ENCODE measurements around the gene RALGPS1. TPM values are rescaled to one million over a fixed set of nuclear protein-coding genes. Genes with fewer than 3 reads are reported as not detected.

RALGPS1 gene
- total and polyA plus RNA-seq, 2 experiments from 2014 or later = 13.1 to 22.1 TPM

DNA sequence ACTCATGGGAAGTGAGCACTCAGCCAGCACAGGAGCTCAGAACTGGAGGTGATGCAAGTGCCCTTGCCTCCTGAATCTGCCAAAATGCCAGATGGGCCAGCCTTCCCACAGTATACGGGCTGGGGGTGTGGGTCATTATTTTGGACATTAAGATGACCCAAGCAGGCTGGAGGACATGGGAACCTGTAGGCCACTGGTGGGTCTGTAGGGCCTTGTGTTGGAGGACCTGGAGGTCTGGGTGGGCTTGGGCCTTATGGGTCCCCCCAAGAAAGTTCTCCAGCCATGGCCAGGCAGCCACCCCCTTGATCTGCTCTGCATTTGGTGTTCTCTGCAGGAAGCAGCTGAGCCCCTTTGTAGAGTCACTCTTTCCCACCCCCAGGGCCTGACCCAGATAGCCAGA is 278.9 kb downstream of the RALGPS1 start:
- 100% methylated on average over 1 of the region's 1 CpG for WGBS (ENCODE audit: low lambda C conversion rate, missing lambda C conversion rate)
- H3K27ac ChIP-seq = no peak overlapping the region

DNA sequence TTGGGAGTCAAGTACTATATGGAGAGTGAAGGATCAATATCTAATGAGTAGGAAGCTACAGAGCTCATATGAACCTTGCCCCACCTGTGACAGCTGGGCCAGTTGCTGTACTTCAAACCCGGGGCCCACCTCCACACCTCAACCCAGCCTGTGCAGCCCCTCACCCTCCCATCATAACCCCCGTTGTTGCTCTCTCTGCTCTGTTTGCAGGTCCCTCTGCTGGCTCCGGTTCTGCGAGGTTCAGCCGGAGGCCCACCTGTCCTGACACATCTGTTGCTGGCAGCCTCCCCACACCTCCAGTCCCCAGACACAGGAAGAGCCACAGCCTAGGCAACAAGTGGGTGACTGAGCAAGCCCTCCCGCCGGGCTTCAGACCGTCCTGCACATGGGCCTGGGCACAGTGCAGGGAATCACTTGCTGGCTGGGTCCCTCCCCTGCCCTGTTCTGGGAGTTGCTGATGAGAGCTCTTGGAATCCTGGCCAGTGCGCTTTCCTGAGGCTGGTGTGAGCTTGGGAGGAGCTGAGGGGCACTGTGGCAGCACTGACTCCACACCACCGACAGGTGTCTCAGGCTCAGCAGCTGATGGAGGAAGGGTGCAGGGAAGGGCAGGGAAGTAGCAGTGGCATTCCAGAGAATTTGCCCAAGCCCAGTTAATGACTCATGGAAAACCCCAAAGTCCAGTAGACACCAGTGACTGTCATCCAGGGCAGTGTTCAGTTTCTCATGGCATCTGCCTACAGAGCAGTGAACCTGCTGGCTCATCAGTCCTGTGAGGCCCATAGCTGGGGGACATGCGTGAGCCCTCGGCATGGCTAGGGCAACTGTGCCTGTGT is 280.5 kb downstream of the RALGPS1 start:
- WGBS (ENCODE audit: low lambda C conversion rate, missing lambda C conversion rate) = 92% methylated on average over 12 of the region's 12 CpGs
- TF ChIP-seq EZH2phosphoT487 (IDR thresholded peaks at IDR 0.05; ENCODE audit: low read depth, severe bottlenecking, unreplicated experiment) = no peak
- TF ChIP-seq, protein P1, sequence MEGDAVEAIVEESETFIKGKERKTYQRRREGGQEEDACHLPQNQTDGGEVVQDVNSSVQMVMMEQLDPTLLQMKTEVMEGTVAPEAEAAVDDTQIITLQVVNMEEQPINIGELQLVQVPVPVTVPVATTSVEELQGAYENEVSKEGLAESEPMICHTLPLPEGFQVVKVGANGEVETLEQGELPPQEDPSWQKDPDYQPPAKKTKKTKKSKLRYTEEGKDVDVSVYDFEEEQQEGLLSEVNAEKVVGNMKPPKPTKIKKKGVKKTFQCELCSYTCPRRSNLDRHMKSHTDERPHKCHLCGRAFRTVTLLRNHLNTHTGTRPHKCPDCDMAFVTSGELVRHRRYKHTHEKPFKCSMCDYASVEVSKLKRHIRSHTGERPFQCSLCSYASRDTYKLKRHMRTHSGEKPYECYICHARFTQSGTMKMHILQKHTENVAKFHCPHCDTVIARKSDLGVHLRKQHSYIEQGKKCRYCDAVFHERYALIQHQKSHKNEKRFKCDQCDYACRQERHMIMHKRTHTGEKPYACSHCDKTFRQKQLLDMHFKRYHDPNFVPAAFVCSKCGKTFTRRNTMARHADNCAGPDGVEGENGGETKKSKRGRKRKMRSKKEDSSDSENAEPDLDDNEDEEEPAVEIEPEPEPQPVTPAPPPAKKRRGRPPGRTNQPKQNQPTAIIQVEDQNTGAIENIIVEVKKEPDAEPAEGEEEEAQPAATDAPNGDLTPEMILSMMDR (IDR thresholded peaks at IDR 0.05; ENCODE audit: poor library complexity) = no peak
- TF ChIP-seq EZH2 (IDR thresholded peaks at IDR 0.05; ENCODE audit: borderline replicate concordance) = no peak
- Histone ChIP-seq H3K4me1 (ENCODE audit: insufficient read depth) (peaks cover 17% of the 10 kb centered on the region), H3K79me2 (no peaks in the 10 kb centered on the region), H3K27me3 (no peaks in the 10 kb centered on the region), H3K36me3 (replicated peaks; ENCODE audit: insufficient read depth, low read depth) (no peaks in the 10 kb centered on the region), H3K9me2 (replicated peaks; ENCODE audit: insufficient read depth) (no peaks in the 10 kb centered on the region), H3K4me3 (no peak overlapping the region), H2AFZ (no peak overlapping the region), H3K9me3 (ENCODE audit: low read depth) (no peaks in the 10 kb centered on the region), H3K4me2 (no peak overlapping the region), H4K20me1 (ENCODE audit: insufficient read depth, poor library complexity, severe bottlenecking) (no peaks in the 10 kb centered on the region), H3K27ac (peak overlapping the region; percentile 53)
- peak; percentile 59 for DNase-seq (ENCODE audit: low spot score)

More for the DNA sequence above, 278.9 kb downstream of the RALGPS1 start:
- no peaks in the 10 kb centered on the region for H4K20me1 ChIP-seq (ENCODE audit: insufficient read depth, poor library complexity, severe bottlenecking)
- H3K79me2 ChIP-seq = no peaks in the 10 kb centered on the region
- no peak for DNase-seq (ENCODE audit: low spot score)
- H3K9me3 ChIP-seq (ENCODE audit: low read depth) = no peaks in the 10 kb centered on the region
- H3K4me1 ChIP-seq (ENCODE audit: insufficient read depth) = peaks cover 10% of the 10 kb centered on the region
- TF ChIP-seq, protein P1 (IDR thresholded peaks at IDR 0.05; ENCODE audit: poor library complexity) = no peak
- TF ChIP-seq EZH2 (IDR thresholded peaks at IDR 0.05; ENCODE audit: borderline replicate concordance) = no peak
- TF ChIP-seq EZH2phosphoT487 (IDR thresholded peaks at IDR 0.05; ENCODE audit: low read depth, severe bottlenecking, unreplicated experiment) = no peak
- H2AFZ ChIP-seq = no peak overlapping the region
- H3K27me3 ChIP-seq = no peaks in the 10 kb centered on the region
- no peak overlapping the region for H3K4me2 ChIP-seq
- no peak overlapping the region for H3K4me3 ChIP-seq
- no peaks in the 10 kb centered on the region for H3K36me3 ChIP-seq (replicated peaks; ENCODE audit: insufficient read depth, low read depth)
- H3K9me2 ChIP-seq (replicated peaks; ENCODE audit: insufficient read depth) = no peaks in the 10 kb centered on the region

DNA sequence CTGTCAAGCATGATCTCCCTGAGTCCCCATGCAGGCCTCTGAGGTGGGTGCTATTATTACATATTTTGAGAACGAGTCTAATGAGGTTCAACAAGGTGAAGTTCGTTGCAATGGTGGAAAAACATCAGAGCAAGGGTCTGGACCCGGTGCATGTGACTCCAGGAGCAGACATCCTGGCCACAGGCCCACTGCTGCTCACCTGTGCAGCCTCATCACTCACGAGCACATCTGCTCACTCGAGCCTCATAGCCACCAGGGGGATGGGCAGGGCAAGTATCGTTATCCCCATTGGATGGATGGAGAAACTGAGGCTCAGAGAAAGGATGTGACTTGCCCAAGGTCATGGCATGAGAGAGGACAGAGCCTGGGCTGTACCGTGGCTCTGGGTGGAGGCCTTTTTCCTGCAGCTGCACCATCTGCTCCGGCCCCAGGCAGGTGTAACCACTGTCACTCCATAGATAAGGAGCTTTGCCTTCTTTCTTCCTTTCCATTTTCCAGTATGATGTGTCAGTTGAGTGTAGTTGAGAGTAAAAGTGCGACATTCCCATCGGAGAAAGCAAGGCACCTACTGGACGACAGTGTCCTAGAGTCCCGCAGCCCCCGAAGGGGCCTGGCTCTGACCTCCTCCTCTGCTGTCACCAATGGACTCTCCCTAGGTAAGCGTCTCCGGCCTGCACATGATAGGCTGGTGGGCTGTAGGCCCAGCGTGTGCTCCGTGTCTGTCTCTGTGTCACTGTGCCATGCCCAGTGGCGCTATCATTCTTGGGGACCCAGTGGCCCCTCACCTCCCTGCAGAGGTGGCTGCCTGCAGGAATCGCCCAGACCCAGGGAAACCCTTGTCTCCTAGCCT is 281.6 kb downstream of the RALGPS1 start:
- H3K9me3 ChIP-seq (ENCODE audit: low read depth) = no peaks in the 10 kb centered on the region
- H3K4me2 ChIP-seq = no peak overlapping the region
- no peaks in the 10 kb centered on the region for H4K20me1 ChIP-seq (ENCODE audit: insufficient read depth, poor library complexity, severe bottlenecking)
- H2AFZ ChIP-seq = no peak overlapping the region
- no peak for TF ChIP-seq EZH2phosphoT487 (IDR thresholded peaks at IDR 0.05; ENCODE audit: low read depth, severe bottlenecking, unreplicated experiment)
- no peak for TF ChIP-seq EZH2 (IDR thresholded peaks at IDR 0.05; ENCODE audit: borderline replicate concordance)
- TF ChIP-seq, protein P1 (IDR thresholded peaks at IDR 0.05; ENCODE audit: poor library complexity) = no peak
- WGBS (ENCODE audit: low lambda C conversion rate, missing lambda C conversion rate) = 93% methylated on average over 19 of the region's 19 CpGs
- no peaks in the 10 kb centered on the region for H3K27me3 ChIP-seq
- no peaks in the 10 kb centered on the region for H3K9me2 ChIP-seq (replicated peaks; ENCODE audit: insufficient read depth)
- H3K4me1 ChIP-seq (ENCODE audit: insufficient read depth) = peaks cover 17% of the 10 kb centered on the region
- H3K36me3 ChIP-seq (replicated peaks; ENCODE audit: insufficient read depth, low read depth) = no peaks in the 10 kb centered on the region
- no peaks in the 10 kb centered on the region for H3K79me2 ChIP-seq
- H3K4me3 ChIP-seq = no peak overlapping the region
- no peak overlapping the region for H3K27ac ChIP-seq
- DNase-seq (ENCODE audit: low spot score) = no peak
